Kidney epithelial cell (primary cell): ENCODE measurements around the gene MRPL51. TPM values are rescaled to one million over a fixed set of nuclear protein-coding genes. Genes with fewer than 3 reads are reported as not detected.
"Not testable (repeated sequence)": the region's sequence is repeated elsewhere in the genome, so short reads cannot be mapped to it uniquely, and the experiment has no call there.

ENCODE experiments used
- DNase-seq: peaks from one replicate; pipeline ENCODE4 v3.0.0-alpha.2; 2010; ENCODE audit warnings: low read depth
- H3K27me3 ChIP-seq: 2 replicates; pipeline ENCODE4 v1.6.0; 2011; ENCODE audit warnings: low read length; ENCODE audit not compliant: control insufficient read depth, insufficient read depth
- H3K36me3 ChIP-seq: 2 replicates; pipeline ENCODE4 v1.5.1; 2011; ENCODE audit warnings: low read length; ENCODE audit not compliant: control insufficient read depth, insufficient read depth
- H3K4me3 ChIP-seq: 2 replicates; pipeline ENCODE4 v1.5.1; 2011; ENCODE audit warnings: low read depth, mild to moderate bottlenecking, control low read depth, low read length
- CTCF ChIP-seq: IDR thresholded peaks from 2 replicates; pipeline ENCODE4 v1.5.1; 2011; ENCODE audit warnings: mild to moderate bottlenecking, moderate library complexity, low read length, control low read depth, inconsistent platforms; ENCODE audit not compliant: insufficient read depth, poor library complexity, severe bottlenecking
- total RNA-seq: library from RNA; depleted of rRNA; stranded (reverse); fragments of >200 nt; gene quantifications from 2 replicates; pipeline ENCODE4 v1.2.3, GENCODE V29; 2015

Gene MRPL51
- total RNA-seq, 1 donor from 2014 or later: 78.3 TPM

- DNase-seq: no peak
- Histone ChIP-seq H3K36me3 (no peaks in the 10 kb centered on the region), H3K27me3 (no peaks in the 10 kb centered on the region), H3K4me3 (no peak overlapping the region)
- TF ChIP-seq CTCF: no peak
These were observed 16.6 kb downstream of the MRPL51 start for GRCh38 chr12:6476489-6476888.

DNA sequence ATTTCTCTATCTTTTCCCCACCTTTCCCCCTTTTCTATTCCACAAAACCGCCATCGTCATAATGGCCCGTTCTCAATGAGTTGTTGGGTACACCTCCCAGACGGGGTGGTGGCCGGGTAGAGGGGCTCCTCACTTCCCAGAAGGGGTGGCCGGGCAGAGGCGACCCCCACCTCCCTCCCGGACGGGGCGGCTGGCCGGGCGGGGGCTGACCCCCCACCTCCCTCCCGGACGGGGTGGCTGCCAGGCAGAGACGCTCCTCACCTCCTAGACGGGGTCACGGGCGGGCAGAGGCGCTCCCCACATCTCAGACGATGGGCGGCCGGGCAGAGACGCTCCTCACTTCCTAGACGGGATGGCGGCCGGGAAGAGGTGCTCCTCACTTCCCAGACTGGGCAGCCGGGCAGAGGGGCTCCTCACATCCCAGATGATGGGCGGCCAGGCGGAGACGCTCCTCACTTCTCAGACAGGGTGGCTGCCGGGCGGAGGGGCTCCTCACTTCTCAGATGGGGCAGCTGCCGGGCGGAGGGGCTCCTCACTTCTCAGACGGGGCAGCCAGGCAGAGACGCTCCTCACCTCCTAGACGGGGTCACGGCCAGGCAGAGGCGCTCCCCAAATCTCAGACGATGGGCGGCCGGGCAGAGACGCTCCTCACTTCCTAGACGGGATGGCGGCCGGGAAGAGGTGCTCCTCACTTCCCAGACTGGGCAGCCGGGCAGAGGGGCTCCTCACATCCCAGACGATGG lies 17.7 kb downstream of the MRPL51 start:
- not testable (repeated sequence) for DNase-seq, H3K36me3 ChIP-seq, H3K27me3 ChIP-seq, H3K4me3 ChIP-seq

GRCh38 chr12:6472491-6472890 lies 20.6 kb downstream of the MRPL51 start:
- DNase-seq: no peak
- Histone ChIP-seq H3K4me3 (no peak overlapping the region), H3K36me3 (no peaks in the 10 kb centered on the region), H3K27me3 (no peaks in the 10 kb centered on the region)
- TF ChIP-seq CTCF: no peak

GRCh38 chr12:6471989-6472360 lies 21.1 kb downstream of the MRPL51 start:
- no peak for DNase-seq
- H3K27me3 ChIP-seq: no peaks in the 10 kb centered on the region
- H3K4me3 ChIP-seq: no peak overlapping the region
- TF ChIP-seq CTCF: no peak
- H3K36me3 ChIP-seq: no peaks in the 10 kb centered on the region

- no peak for TF ChIP-seq CTCF
- H3K27me3 ChIP-seq: no peaks in the 10 kb centered on the region
- DNase-seq: peak; percentile 81
These were observed 22.5 kb downstream of the MRPL51 start, which contains the start of gene VAMP1 for GRCh38 chr12:6470375-6471163. VAMP1 (minus strand) TSS chr12:6470677; CDS start chr12:6470531, 146 bp downstream.

GRCh38 chr12:6469609-6470374 lies 23.3 kb downstream of the MRPL51 start:
- no peak for DNase-seq
- no peak for TF ChIP-seq CTCF
- H3K36me3 ChIP-seq: no peaks in the 10 kb centered on the region
- no peaks in the 10 kb centered on the region for H3K27me3 ChIP-seq
- H3K4me3 ChIP-seq: peak overlapping the region; percentile 53

More at GRCh38 chr12:6470375-6471163, 22.5 kb downstream of the MRPL51 start, which contains the start of gene VAMP1:
- Histone ChIP-seq H3K4me3 (peak within 1 kb of the TSS; percentile 53), H3K36me3 (no peaks in the 10 kb centered on the region)
